RWPE2 (cell line): Measurements from ENCODE around the gene BFSP1.

Experiments used
- ATAC-seq: fragments of 200-7000 bp; cut with Tn5 transposase; 3 replicates; pipeline ENCODE4 v1.9.1; 2021; ENCODE audit warnings: low read depth
- DNase-seq: peaks from one replicate; pipeline ENCODE4 v3.0.0-alpha.2; 2020; ENCODE audit warnings: low spot score
- H3K27ac ChIP-seq: fragments of 450-650 bp; 2 replicates; pipeline ENCODE4 v1.5.1; 2017; ENCODE audit warnings: mild to moderate bottlenecking; ENCODE audit not compliant: poor library complexity, severe bottlenecking
- H3K27me3 ChIP-seq: fragments of 250-450 bp; sonication (Bioruptor Pico); 2 replicates; pipeline ENCODE4 v1.5.1; 2021; ENCODE audit warnings: mild to moderate bottlenecking, moderate library complexity; ENCODE audit not compliant: insufficient read depth, poor library complexity, severe bottlenecking
- H3K36me3 ChIP-seq: fragments of 250-450 bp; sonication (Bioruptor Pico); 2 replicates; pipeline ENCODE4 v1.5.1; 2020; ENCODE audit warnings: low read depth, mild to moderate bottlenecking, moderate library complexity
- H3K4me1 ChIP-seq: fragments of 250-450 bp; sonication (Bioruptor Pico); 2 replicates; pipeline ENCODE4 v1.5.1; 2021; ENCODE audit warnings: mild to moderate bottlenecking, moderate library complexity; ENCODE audit not compliant: insufficient read depth, poor library complexity, severe bottlenecking
- H3K4me3 ChIP-seq: fragments of 250-450 bp; sonication (Bioruptor Pico); 2 replicates; pipeline ENCODE4 v1.5.1; 2021; ENCODE audit warnings: mild to moderate bottlenecking, moderate library complexity; ENCODE audit not compliant: severe bottlenecking
- H3K9me3 ChIP-seq: fragments of 250-450 bp; sonication (Bioruptor Pico); 2 replicates; pipeline ENCODE4 v1.5.1; 2021; ENCODE audit warnings: mild to moderate bottlenecking, moderate library complexity; ENCODE audit not compliant: severe bottlenecking
- CTCF ChIP-seq: fragments of 450-650 bp; IDR thresholded peaks from one replicate; pipeline ENCODE4 v1.5.1; 2017; ENCODE audit warnings: mild to moderate bottlenecking, moderate library complexity; ENCODE audit not compliant: poor library complexity, severe bottlenecking

BFSP1 gene

GRCh38 chr20:17534077-17534476 is 2.9 kb upstream of the BFSP1 start:
- Histone ChIP-seq H3K36me3 (no peaks in the 10 kb centered on the region), H3K4me1 (no peaks in the 10 kb centered on the region), H3K9me3 (no peaks in the 10 kb centered on the region), H3K27ac (no peak overlapping the region), H3K27me3 (no peaks in the 10 kb centered on the region), H3K4me3 (no peak overlapping the region)
- ATAC-seq (no peak), DNase-seq (no peak)
- no peak for TF ChIP-seq CTCF

GRCh38 chr20:17533396-17533795 is 2.2 kb upstream of the BFSP1 start:
- Histone ChIP-seq H3K27me3 (no peaks in the 10 kb centered on the region), H3K9me3 (no peaks in the 10 kb centered on the region), H3K36me3 (no peaks in the 10 kb centered on the region), H3K4me1 (no peaks in the 10 kb centered on the region), H3K4me3 (no peak overlapping the region), H3K27ac (no peak overlapping the region)
- TF ChIP-seq CTCF: no peak
- DNase-seq: no peak
- peak; percentile 34; the same call in 2 of the 3 replicates for ATAC-seq

- Histone ChIP-seq H3K4me1 (no peaks in the 10 kb centered on the region), H3K27ac (peak overlapping the region; percentile 17), H3K36me3 (no peaks in the 10 kb centered on the region), H3K4me3 (peak overlapping the region; percentile 49), H3K9me3 (no peaks in the 10 kb centered on the region), H3K27me3 (no peaks in the 10 kb centered on the region)
- no peak for DNase-seq
- no peak; the same call in 2 of the 3 replicates for ATAC-seq
- TF ChIP-seq CTCF: no peak
Measured at GRCh38 chr20:17531665-17532025, 466 bp upstream of the BFSP1 start.

GRCh38 chr20:17530153-17530552 is 1.0 kb downstream of the BFSP1 start:
- H3K27me3 ChIP-seq: no peaks in the 10 kb centered on the region
- no peak for TF ChIP-seq CTCF
- H3K27ac ChIP-seq: no peak overlapping the region
- H3K9me3 ChIP-seq: no peaks in the 10 kb centered on the region
- DNase-seq: no peak
- no peak overlapping the region for H3K4me3 ChIP-seq
- no peaks in the 10 kb centered on the region for H3K36me3 ChIP-seq
- H3K4me1 ChIP-seq: no peaks in the 10 kb centered on the region
- ATAC-seq: no peak

GRCh38 chr20:17529586-17529985 is 1.6 kb downstream of the BFSP1 start:
- no peak for TF ChIP-seq CTCF
- H3K9me3 ChIP-seq: no peaks in the 10 kb centered on the region
- no peaks in the 10 kb centered on the region for H3K36me3 ChIP-seq
- H3K27me3 ChIP-seq: no peaks in the 10 kb centered on the region
- H3K4me3 ChIP-seq: no peak overlapping the region
- ATAC-seq (no peak), DNase-seq (no peak)
- no peak overlapping the region for H3K27ac ChIP-seq
- H3K4me1 ChIP-seq: no peaks in the 10 kb centered on the region
